Gastroesophageal sphincter (tissue), 3 donors: ENCODE measurements around the gene FRMPD4.

Source experiments
- POLR2A ChIP-seq, 2 donors: fragments of 450-650 bp; IDR thresholded peaks; one replicate each; pipeline ENCODE4 v1.6.1; 2017; ENCODE audit warnings: antibody characterized with exemption in 2 of 2, mild to moderate bottlenecking in 2 of 2, moderate library complexity in 1 of 2
- TF ChIP-seq, protein P1 (sequence below), 4 experiments: fragments of 200-600 bp in 2 of 4; fragments of 450-650 bp in 2 of 4; sonication (generic) in 1 of 4; IDR thresholded peaks; one replicate each; pipeline ENCODE4 v1.5.1; 2017 to 2019; ENCODE audit warnings: antibody characterized with exemption in 4 of 4, mild to moderate bottlenecking in 2 of 4, moderate library complexity in 2 of 4

DNA sequence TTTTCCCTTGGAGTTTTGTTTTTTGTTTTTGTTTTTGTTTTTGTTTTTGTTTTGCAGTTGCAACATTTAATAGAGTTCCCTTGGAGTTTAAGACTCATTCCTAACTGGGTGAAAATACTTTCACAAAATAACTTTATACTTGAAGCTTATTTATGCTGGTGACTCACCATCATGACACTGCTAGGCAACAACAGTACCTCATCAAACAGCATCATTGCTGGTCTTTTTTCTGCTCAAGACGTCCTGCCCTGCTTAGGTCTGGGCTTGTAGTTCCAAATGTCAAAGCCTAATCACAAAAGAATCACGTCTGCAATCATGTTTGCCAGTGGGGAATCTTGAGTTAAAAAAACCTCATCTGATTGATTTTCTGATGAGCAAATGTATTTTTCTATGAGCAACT lies 547.3 kb downstream of the FRMPD4 start:
- TF ChIP-seq, protein P1, sequence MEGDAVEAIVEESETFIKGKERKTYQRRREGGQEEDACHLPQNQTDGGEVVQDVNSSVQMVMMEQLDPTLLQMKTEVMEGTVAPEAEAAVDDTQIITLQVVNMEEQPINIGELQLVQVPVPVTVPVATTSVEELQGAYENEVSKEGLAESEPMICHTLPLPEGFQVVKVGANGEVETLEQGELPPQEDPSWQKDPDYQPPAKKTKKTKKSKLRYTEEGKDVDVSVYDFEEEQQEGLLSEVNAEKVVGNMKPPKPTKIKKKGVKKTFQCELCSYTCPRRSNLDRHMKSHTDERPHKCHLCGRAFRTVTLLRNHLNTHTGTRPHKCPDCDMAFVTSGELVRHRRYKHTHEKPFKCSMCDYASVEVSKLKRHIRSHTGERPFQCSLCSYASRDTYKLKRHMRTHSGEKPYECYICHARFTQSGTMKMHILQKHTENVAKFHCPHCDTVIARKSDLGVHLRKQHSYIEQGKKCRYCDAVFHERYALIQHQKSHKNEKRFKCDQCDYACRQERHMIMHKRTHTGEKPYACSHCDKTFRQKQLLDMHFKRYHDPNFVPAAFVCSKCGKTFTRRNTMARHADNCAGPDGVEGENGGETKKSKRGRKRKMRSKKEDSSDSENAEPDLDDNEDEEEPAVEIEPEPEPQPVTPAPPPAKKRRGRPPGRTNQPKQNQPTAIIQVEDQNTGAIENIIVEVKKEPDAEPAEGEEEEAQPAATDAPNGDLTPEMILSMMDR (IDR thresholded peaks at IDR 0.05), result no peak
- TF ChIP-seq POLR2A (IDR thresholded peaks at IDR 0.05), result no peak
